ENCODE results near the gene TBX19.
"Not testable (repeated sequence)": the region's sequence is repeated elsewhere in the genome, so short reads cannot be mapped to it uniquely, and the experiment has no call there.

Gene TBX19

DNA sequence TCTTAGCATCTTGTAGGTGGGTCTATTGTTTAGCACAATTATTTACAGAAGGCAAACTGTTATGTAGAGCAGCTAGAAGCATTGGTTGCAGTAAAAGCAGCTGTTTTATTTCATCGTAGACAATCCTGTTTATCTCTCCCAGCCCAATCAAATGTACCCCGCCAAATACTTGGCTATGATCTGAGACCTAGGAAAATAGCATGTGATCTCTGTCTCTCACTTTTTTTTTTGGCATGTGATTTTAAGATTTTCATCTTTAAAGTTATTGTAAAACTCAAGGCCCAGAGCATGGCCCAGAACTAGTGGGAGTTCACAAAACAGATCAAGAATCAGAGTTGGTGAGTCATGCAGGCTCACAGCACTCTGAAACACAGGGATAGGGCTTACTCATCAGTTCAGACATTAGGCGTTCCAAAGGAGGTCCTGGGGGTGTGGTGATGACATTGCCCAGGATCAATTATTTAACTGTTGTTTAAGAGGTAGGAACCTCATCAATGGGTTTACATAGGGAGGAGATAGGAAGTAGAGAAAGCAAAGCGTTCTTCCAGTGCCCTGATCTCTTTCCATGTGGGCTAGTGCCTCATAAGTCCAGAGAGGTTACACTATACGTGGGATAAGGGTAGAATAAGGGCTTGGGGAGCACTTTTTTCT is 40.2 kb downstream of the TBX19 start:
- peak; percentile 85 for DNase-seq

DNA sequence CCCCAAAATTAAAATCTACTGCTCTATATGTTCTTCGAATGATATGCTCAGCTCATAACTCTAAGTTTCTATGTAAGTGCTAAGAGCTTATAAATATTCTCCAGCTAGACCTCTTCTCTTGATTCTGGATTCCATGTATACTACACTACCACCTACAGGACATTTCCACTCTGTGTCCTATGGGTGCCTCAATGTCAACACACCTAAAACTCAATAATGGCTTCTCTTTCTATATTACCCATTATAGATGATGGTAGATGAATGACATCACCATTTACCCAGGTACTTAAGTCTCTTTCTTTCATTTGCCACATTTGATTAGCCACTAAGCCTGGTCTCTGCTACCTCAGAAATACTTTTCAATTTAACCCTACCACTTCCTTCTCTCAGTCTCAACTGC is 41.3 kb downstream of the TBX19 start:
- DNase-seq, result peak; percentile 52

DNA sequence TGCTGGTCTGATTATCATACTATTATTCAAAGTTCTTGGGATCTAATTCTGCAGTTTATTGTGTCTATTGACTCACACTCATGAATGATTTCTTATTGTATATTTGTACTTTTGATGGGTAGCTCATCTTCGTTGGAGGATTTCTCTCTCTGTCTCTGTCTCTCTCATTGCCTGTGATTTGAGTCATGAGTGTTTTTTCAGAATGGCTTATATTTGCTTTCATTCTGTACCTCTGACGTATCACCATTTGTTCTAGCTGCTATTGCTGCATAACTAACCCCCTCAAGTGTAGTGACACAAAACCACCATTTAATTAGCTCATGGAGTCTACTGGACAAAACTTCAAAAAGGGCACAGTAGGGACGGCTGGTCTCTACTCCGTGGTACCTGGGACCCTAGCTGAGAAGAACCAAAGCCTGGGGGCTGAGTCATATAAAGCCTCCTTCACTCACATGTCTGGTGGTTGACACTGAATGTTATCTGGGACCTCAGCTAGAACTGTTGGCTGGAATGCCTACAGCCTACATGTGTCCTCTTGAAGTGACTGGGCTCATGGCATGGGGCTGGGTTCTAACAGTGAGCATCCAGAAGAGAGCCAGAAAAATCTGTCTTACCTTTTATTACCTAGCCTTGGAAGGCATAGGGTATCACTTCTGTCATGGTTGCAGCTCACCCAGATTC is 44.2 kb downstream of the TBX19 start:
- DNase-seq, result no peak

DNA sequence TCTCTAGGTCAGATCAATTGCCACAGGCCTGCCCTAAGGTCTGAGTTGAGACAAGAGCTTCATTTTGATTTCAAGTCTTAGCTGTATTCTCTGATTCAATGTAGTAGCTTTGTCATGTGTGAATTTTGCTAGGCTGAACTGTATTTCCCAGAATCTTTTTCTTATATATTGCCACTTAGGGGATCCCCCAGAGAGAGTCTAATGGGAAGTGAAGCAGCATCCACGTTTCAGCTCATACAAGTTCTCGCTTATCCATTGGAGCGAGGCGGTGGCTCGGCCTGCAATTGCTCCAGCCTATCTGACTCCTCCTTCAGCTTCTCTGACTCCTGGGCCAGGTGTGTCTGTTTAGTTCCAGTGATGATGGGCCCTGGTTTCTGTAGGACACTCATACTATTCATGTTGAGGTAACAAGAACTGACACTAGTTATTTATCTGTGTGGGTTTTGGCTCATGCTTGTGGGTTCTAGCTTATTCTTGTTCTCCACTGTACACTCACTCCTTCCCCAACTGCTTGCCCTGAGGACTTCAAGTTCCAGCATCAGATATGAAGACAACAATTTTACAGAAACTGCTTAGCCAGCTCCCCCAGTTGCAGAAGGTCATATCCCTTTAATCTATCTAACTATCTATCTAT is 48.2 kb downstream of the TBX19 start:
- DNase-seq, result no peak

DNA sequence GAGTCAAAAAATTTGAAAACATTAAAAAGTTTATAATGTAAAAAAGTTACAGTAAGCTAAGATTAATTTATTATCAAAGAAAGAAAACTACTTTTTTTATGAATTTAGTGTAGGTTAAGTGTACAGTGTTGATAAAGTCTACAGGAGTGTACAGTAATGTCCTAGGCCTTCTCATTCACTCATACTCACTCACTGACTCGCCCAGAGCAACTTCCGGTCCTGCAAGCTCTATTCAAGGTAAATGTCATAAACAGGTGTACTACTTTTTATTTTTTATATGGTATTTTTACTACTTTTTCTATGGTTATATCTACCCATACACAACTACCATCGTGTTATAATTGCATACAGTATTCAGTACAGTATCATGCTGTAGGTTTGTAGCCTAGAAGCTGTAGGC is 49.6 kb downstream of the TBX19 start:
- DNase-seq, result no peak

DNA sequence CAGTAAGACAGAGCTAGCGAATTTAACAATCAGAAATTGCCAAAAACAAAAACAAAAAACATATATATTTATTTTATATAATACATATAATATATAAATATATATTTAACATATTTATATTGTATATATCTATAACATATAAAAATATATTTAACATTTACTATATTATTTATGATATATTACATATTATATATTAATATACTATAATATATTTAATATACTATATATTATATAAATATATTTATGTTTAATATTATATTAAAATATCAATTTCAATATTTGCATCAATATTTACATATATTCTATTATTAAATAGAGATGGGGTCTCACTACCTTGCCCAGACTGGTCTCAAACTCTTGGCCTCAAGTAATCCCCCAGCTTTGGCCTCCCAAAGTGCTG is 50.9 kb downstream of the TBX19 start:
- DNase-seq, result no peak

DNA sequence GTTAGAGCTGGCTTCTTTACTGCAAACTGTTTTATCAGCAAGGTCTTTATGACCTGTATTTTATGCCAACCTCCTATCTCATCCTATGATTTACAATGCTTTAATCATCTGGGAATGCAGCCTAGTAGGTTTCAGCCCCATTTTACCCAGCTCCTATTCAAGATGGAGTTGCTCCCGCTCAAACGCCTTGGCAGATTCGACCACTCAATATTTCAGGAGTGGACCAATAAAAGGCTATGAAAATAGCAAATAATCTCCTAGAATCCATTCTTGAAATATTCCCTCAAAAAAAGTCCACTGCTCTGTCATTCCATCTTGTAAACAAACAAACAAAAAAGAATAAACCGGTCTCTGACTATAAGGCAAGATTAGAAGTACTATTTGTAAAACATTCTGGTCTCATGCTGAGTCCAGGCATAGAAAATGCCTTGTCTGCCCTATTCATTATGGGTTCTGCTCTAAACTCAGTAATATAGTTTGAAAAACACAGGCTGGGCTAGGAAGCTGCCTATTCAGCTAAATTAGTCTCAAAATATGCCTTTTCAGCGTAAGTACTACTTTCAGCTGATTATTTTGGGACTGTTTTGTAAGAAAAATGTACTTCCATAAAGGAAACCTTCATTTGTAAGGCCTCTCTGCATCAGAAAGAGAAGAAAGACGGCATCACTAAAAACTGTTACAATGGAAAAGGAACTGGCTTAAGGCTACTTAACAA is 53.0 kb downstream of the TBX19 start:
- no peak for DNase-seq

DNA sequence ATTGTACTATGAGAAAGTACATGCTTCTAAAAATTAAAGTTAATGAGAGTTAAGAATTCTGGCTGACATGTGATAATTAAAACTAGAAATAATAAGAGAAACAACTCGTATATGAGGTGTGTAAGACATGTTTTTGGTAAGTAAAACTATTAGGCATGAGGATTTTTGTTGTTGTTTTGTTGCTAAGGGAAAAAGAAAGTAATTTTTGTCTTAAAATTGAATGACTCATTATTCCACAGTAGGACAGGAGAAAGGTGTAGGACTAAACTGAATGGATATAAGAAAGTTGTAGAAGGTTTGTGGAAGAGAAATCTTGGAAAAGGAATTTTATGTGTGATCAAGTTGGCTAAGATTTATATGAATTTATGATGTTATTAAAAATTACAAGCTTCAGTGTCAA is 54.8 kb downstream of the TBX19 start:
- no peak for DNase-seq

DNA sequence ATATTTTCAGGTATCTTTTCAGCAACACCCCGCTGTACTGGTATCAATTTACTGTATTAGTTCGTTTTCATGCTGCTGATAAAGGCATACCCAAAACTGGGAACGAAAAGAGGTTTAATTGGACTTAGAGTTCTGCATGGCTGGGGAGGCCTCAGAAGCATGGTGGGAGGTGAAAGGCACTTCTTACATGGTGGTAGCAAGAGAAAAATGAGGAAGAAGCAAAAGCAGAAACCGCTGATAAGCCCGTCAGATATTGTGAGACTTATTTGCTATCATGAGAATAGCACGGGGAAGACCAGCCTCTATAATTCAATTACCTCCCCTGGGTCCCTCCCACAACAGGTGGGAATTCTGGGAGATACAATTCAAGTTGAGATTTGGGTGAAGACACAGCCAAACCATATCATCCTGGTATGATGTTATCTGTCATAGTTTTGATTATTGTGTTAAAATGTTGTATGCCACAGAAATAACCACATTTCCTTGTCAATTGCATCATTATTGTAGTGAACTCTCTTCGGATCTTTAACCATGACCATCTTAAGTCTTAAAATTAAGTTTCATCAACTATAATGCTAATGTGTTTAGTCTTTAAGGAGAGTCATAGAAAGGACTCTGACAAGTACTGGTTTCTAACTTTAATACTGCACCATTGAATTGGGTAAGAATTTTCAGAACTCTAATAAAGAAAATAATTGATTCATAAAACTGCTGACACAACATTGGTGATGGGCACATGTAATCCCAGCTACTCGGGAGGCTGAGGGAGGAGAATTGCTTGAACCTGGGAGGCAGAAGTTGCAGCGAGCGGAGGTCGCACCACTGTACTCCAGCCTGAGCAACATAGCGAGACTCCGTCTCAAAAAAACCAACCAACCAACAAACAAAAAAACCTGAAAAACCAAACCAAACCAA is 58.2 kb downstream of the TBX19 start:
- no peak for DNase-seq

DNA sequence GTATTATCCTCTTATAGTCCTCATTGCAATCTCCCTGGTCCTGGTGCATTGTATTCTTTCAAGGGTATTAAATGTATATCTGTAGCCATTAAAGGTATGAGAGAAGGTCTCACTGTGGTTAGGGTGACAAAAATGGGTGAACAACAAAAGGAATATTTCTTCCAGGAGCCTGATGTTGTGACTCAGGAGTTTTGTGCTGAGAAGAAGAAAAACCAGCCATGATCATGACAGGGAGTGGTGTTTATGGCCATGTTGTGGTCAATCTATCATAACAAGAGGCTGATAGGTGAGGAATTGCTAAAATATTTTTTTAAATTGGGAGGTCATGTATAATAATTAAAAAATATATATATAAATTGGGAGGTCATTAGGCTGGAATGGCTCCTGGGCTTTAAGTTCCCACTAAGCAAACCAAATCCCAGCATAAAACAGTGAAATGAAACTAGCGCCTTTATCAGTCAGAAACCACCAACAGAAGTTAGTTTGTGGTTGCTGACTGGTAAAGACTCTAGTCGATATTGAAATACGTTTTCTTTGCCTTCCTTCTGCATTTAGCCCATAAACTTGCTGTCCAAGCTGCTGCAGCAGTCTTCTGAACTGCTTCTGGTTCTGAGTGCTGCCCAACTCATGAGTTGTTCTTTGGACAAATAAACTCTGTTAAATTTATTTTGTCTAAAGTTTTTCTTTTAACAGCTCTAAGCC is 60.3 kb downstream of the TBX19 start:
- DNase-seq, result no peak

DNA sequence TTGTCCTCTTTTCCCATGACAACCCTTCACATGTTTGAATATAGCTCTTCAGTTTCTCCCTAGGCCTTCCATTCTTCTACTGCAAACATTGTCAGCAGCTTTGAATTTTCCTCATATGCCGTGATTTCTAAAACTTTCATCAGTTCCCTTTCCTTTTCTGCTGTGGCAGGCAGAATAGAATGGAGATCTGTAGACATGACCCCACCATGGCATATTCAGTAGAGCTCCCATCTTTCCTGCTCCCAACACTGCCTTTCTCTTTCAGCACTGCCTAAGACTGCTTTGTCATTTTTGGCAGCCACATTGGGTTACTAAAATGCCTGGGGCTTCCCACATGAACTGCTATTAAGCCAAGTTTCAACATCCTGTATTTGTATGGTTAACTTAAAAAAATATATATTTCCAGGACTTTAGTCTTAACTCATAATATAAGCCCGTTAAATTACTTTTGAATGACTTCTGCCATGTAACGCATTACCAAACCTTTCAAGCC is 60.9 kb downstream of the TBX19 start:
- no peak for DNase-seq

DNA sequence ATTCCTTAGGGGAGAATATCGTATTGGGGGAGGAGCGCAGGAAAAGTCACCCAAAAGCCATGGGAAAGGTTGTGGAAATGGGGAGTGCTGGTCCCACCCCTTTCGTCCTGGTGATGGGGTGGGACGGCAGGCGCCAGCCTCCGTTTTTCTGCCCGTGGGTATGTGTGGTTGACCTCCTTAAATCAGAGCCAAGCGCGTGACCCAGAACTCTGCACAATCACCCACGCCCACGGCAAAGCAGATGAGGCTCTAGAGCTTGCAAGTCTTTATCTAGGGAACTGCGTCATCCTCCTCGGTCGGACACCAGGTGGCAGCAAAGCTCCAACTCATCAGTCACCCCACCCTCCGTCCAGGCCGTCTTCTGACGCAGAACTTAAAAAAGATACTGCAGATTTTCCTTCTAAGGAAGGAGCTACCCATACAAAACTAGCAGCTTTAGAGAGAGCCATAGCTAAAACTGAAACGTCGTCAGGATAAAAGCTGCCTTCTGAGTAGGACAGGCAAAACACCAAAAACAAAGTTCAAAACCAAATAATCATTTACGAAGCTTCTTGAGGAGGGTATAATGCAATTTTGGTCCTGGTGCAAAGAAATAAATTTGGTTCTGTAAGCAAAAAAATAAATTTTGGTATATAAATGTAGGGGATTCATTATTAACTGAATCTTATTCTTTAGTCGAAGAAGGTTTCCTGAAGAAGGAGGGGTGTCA is 62.0 kb downstream of the TBX19 start:
- DNase-seq, result peak; percentile 83

DNA sequence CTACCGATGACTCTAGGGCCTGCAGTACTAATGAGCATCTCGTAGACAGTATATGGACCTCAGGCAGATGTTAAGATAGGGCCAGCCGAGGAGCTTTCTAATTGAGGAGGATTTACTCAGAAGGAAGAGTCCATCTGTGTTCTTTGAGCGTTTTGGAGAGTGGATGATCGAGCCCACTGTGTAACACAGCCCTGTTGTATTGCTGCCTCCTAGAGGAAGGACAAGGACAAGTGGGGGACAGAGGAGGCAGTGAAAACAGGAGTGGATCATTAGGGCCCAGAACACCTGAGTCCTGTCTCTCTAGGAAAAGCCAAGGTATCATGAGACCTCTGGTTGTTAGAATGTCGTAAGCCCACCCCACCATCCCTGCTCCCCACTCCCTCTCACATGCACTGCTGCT is 62.9 kb downstream of the TBX19 start:
- no peak for DNase-seq

DNA sequence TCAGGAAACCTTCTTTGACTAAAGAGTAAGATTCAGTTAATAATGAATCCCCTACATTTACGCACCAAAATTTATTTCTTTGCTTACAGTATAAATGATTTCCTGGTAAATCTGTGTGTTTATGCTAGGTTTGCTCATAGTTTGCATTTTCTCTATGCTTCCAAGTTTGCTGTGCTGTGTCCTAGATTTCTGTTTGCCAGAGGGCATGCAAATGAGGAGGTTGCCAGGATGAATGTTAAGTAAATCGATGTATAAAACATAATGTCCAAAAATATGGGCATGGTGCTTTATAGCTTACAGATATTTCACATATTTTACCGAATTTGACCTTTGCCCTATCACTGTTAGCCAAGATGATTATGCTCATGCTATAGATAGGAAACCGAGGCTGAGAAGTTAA is 63.8 kb downstream of the TBX19 start:
- DNase-seq, result no peak

DNA sequence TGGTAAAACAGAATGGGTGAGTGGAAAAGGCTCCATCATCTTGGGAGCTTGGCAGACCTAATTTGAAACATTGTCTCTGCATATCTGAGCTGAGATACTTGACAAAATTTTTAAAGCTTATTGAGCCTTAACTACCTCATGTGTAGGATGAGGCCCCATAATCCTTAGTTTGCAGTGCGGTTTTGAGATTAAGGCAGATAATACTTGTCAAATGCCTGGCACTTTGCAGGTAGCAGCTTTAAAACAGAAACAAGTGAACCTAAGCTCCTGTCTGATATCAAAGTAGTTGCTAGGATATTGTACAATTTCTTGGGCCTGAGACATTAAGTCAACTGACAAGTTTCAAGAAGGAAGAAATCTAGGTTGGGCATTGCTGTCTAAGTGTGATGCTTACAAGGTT is 65.3 kb downstream of the TBX19 start:
- DNase-seq, result no peak

DNA sequence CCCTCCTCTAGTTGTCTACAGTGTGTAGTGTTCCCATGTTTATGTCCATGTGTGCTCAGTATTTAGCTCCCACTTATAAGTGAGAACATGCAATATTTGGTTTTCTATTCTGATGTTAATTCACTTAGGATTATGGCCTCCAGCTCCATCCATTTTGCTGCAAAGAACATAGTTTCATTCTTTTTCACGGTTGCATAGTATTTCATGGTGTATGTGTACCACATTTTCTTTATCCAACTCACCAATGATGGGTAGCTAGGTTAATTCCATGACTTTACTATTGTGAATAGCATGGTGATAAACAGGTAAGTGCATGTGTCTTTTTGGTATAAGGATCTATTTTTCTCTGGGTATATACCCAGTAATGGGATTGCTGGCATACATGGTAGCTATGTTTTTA is 67.0 kb downstream of the TBX19 start:
- no peak for DNase-seq

DNA sequence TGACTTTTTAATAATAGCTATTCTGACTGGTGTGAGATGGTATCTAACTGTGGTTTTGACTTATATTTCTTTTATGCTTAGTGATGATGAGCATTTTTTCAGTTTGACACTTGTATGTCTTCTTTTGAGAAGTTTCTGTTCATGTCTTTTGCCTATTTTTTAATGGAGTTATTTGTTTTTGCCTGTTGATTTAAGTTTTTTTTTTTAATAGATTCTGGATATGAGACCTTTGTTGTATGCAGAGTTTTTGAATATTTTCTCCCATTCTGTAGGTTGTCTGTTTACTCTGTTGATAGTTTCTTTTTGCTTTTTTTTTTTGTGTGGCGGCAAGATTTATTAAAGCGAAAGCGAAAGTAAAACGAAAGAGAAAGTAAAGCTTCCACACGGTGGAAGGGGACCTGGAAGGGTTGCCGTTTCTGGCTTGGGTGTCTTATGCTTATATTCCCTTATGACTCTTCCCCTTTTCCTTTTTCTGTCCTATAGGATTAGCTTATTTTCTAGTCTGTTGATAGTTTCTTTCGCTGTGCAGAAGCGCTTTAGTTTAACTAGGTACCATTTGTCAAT is 67.6 kb downstream of the TBX19 start:
- DNase-seq, result no peak

DNA sequence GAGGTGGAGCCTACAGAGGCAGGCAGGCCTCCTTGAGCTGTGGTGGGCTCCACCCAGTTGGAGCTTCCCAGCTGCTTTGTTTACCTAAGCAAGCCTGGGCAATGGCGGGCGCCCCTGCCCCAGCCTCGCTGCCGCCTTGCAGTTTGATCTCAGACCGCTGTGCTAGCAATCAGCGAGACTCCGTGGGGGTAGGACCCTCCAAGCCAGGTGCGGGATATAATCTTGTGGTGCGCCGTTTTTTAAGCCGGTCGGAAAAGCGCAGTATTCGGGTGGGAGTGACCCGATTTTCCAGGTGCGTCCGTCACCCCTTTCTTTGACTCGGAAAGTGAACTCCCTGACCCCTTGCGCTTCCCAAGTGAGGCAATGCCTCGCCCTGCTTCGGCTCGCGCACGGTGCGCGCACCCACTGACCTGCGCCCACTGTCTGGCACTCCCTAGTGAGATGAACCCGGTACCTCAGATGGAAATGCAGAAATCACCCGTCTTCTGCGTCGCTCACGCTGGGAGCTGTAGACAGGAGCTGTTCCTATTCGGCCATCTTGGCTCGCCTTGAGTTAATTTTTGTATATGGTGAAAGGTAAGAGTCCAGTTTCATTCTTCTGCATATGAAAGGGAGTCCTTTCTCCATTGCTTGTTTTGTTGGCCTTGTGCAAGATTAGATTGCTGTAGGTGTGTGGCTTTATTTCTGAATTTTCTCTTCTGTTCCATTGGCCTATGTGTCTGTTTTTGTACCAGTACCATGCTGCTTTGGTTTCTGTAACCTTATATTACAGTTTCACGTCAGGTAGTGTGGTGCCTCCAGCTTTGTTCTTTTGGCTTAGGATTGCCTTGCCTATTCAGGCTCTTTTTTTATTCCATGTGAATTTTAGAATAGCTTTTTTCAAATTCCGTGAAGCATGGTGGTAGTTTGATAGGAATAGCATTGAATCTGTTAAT is 73.9 kb downstream of the TBX19 start:
- not testable (repeated sequence) for DNase-seq

DNA sequence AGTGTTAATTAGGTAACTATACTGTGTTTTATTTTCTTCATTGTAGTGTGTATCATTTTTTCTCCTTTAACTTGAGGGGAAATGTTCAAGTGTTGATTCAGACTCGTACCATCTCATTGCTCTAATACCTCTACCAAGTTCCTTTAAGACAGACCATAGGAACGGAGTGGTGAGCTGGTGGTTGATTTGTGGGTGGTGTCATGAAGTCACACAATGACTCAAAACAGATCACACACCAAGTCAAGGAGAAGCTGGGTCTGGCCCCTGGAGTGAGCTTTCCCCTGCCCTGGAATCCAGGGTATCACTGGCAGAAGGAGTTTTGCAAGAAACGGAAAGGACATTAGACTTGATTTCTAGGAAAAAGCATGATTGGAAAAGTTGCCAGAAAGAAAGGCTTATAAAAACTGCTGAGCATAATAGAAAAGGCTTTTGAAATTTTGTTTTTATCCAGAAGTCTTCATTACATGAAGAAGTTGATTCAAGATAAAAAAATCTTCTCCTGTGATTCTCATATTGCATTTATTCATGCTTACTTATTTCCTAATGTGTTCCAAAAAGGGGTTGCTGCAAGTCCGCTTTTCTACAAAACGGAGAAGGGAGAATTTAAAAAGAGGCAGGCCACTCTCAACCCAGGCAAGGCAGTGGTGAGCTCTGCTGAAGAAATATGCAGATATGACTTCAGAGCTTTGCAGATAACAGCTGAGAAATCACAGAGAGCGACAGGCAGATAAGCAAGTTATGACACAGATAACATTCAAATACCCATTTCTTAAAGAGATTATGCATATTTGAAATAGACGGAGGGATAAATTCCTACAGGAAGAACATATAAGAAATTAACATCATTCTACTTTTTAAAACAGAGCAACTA is 79.7 kb downstream of the TBX19 start:
- DNase-seq, result peak; percentile 46

Measured in HCEC 1CT (cell line).